Measurements from ENCODE around the gene GPR84.

GRCh38 chr12:54412786-54413185 is 48.5 kb upstream of the GPR84 start:
- TF ChIP-seq CTCF (conservative IDR thresholded peaks at IDR 0.05) (no peak), ZFX (IDR thresholded peaks at IDR 0.05) (no peak)
